HG03571 (cell line): ENCODE data around the gene MLXIPL.
"Not testable (repeated sequence)": the region's sequence is repeated elsewhere in the genome, so short reads cannot be mapped to it uniquely, and the experiment has no call there.

Experiments used
- ATAC-seq: cut with Tn5 transposase; IDR thresholded peaks from one replicate; pipeline ENCODE4 v1.9.1; 2021; ENCODE audit not compliant: unreplicated experiment

MLXIPL gene

GRCh38 chr7:73555411-73555982 lies 68.8 kb downstream of the MLXIPL start:
- ATAC-seq: no peak

GRCh38 chr7:73550093-73550492 lies 74.2 kb downstream of the MLXIPL start:
- ATAC-seq: not testable (repeated sequence)

- ATAC-seq: no peak
Observed at GRCh38 chr7:73549176-73549575, 75.1 kb downstream of the MLXIPL start.

- no peak for ATAC-seq
Observed at GRCh38 chr7:73547841-73548240, 76.5 kb downstream of the MLXIPL start.

- no peak for ATAC-seq
Observed at GRCh38 chr7:73544678-73545077, 79.6 kb downstream of the MLXIPL start.
